CD4-positive, alpha-beta T cell treated with Interferon gamma for 1 hour (primary cell): Measurements from ENCODE around the gene CLSTN2.

Experiments used
- DNase-seq: peaks from one replicate; pipeline ENCODE4 v3.0.0-alpha.2; 2020

CLSTN2 gene

DNA sequence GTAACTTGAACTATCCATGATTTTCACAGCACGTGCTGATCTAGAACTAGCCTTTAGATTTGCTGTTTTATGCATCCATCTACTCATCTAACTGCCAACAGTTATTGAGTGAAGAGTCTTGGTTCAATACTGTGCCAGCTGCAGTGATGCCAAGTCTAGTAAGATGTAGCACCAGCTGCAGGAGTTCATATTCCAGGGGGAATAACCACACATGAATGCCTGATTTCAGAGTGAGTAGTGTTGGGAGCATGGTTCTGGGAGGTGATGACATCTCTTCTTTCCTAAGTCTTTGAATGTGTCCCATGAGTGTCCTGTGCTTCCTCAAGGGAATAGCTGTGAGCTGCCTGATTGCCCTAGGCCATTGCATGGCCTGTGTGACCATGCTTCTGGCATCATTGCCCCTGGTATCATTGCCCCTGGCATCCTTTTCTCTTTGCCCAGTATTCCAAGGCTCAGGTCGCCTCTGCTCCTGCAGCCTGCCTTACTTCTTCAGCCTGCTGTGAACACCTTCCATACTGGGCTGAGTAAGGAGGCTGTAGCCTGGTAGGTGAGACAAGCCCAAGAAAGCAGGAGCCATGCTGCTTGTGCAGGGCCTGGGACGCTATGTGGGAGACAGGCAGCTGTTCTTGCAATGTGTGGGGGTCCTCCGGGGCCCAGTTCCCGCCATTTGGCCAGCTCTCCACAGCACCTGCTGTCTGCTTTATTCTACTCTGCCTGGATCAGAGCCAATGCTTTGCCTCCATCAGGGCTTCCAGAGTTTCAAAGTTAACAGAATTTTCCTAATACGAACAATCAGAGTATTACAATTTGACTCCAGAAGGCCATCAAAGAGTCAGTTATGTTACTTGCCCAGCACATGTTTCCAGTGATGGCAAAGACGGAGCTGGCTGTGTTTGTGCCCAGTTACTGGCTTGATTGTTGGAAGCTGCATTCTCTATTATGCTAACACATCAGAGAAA lies 73.2 kb downstream of the CLSTN2 start:
- DNase-seq = no peak

DNA sequence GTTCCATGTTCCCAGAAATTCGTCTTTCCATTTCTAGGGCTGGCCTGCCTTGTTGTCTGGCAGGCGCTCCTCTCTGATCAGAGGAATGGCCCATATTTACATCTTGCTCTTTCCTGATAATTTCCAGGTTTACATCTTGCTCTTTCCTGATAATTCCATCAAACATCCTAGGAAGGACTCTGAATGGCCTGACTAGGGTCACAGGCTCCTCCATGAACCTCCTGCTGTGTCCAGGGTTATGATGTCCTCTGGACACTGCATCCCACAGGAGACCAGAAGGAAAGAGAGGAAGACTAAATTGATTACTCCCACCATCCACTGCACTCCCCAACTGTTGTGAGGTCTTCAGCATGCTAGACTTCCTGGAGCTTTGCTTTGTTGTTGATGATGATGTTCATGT lies 75.4 kb downstream of the CLSTN2 start:
- DNase-seq = no peak

GRCh38 chr3:140011086-140011485 lies 76.1 kb downstream of the CLSTN2 start:
- no peak for DNase-seq

GRCh38 chr3:140011611-140012277 lies 76.8 kb downstream of the CLSTN2 start:
- no peak for DNase-seq

- no peak for DNase-seq
These were observed 78.2 kb downstream of the CLSTN2 start for GRCh38 chr3:140013220-140013619.

- no peak for DNase-seq
These were observed 80.0 kb downstream of the CLSTN2 start for GRCh38 chr3:140014831-140015495.

- no peak for DNase-seq
These were observed 80.8 kb downstream of the CLSTN2 start for GRCh38 chr3:140015741-140016140.

DNA sequence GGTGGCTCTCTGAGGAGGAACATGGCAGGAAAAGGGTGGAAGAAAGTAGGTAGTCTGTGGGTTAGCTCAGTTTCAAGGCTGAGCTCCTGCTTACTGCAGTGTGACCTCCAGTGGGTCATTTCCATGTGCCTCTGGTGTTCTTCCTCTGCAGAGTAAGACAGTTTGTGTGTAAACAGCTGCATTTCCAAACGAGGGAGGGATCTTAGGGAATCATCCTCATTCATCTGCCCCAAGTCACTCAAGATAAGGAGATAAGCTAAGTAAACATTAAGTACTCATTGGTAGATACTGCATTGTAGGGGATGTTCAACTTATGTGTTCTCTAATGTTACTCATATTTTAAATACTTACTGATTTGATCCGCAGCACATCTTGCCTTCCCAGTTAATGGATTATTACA lies 83.6 kb downstream of the CLSTN2 start:
- no peak for DNase-seq

- no peak for DNase-seq
These were observed 85.0 kb downstream of the CLSTN2 start for GRCh38 chr3:140019946-140020345.

GRCh38 chr3:140020541-140020940 lies 85.6 kb downstream of the CLSTN2 start:
- DNase-seq = no peak

GRCh38 chr3:140021269-140021668 lies 86.3 kb downstream of the CLSTN2 start:
- DNase-seq = no peak

DNA sequence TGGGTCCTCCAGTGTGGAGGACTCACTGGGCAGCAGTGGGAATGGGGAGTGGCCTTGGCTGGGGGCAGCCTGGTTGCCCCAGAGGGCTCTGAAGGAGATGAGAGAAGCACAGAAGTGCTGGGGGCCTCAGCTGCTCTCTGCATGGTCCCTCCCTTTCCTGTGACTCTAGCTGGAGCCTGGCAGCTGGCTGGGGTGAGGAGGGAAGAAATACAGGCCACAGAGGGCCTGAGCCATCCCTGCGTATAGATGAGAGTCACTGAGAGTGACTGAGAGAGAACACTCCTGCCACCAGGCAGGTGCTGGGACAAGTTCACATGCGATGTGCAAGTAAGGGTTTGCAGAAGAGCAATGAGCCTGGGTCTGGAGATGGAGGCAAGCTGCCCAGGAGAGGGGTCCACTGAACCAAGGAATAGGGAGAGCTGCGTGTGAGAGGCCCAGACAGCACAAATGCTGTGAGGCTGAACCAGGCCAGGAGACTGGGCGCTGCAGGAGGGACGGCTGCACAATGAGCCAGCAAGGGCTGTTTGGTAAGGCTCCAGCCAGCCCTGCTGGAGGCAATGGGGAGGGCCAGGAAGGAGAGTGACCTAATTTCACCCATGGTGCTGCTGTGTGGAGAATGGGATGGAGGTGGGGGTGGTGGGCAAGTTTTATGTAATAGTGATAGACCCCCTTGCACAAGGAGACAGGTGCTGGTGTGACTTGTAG lies 87.2 kb downstream of the CLSTN2 start:
- no peak for DNase-seq

DNA sequence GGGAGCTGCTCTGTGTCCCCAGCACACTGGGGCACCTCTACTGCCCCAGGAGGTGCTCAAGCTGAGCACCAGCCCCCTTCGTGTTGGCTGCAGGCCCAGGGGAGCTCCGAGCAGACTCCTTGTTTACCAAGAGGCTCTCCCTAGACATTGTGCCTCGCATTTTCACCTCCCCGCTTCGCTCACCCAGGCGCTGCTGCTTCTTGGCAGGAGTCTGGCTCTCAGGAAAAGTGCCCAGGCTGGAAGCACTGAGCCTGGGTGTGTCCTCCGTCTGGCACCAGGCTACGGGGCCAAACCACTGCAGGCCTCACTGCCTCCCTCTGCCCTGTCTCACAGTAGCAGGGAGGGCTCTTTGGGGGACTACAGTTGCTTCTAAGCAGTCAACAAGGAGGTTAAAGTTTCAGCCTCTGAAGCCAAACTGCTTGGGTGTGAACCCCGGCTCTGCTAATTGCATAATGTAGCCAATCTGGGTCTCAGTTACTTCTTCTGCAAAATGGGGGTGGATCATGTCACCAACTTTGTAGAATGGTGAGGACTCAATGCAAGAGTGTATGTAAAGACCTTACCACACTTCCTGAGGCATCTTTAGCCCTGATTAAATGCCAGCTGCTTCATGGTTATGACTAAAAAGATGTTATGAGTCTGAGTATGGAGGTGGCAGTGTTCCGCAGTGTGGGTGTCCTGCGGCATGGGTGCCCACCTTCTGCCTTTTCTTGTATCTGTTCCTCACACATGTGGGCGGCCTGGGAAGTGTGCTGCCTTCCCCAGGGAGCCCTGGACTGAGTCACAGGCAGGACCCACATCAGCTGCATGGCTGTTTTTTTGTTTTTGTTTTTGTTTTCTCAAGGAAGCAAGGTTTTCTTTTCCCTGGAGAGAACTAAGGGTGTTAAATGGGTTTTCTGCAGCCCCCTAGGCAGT lies 88.9 kb downstream of the CLSTN2 start:
- no peak for DNase-seq

DNA sequence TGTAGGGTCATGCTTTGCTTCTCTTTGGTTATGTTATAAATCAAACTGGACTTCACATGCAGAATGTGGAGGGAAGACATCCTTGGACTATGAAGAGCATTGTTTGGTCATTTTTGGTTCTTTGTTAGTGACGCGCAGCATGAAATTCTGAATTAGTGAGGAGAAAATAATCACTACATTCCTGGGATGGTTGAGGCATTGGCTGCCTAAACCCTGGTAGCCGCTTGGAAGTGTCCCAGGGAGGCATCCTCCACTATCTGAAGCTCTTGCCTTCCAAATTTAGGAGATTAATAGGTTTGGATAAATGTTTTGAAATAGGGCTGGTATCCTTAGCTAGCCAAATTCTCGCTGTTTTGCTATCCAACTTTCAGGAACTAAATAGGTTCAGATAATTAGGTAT lies 96.2 kb downstream of the CLSTN2 start:
- no peak for DNase-seq

- no peak for DNase-seq
These were observed 99.1 kb downstream of the CLSTN2 start for GRCh38 chr3:140034058-140034457.

DNA sequence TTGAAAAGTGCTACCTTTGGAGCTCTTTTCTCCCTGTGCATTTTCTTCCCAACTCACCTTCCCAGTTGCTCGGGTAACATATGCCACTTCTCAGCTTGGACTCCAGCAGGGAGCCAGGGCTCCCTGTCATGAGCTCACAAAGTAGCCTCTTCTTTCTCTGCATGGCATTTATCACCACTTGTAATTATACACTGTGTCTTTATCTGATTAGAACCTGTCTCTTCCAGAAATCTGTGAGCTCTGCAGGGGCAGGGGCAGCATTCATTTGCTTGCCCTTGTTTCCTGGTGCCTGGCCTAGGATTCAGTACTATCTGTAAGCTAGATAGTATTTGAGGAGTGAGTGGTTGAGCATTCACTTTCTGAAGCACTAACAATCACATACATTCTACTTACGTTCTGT lies 100.9 kb downstream of the CLSTN2 start:
- DNase-seq = no peak

DNA sequence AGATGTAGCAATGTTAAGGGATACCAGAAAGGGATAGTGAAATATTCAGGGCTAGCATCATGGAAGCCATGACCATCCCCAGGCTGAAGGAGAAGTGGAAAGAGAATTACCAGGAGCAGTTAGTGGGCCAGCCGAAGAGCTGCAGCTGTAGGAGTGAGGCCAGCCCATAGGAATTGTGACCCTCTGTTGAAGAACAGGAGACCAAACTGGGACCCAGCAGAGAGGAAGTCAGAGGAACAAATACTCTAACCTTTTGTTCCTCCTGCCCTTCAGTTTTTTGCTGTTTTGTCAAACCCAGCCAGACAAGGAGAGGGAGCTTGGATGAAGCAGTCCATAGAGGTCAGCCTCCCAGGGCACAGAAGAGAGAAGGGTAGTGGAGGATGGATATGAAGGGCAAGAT lies 115.4 kb downstream of the CLSTN2 start:
- DNase-seq = no peak

DNA sequence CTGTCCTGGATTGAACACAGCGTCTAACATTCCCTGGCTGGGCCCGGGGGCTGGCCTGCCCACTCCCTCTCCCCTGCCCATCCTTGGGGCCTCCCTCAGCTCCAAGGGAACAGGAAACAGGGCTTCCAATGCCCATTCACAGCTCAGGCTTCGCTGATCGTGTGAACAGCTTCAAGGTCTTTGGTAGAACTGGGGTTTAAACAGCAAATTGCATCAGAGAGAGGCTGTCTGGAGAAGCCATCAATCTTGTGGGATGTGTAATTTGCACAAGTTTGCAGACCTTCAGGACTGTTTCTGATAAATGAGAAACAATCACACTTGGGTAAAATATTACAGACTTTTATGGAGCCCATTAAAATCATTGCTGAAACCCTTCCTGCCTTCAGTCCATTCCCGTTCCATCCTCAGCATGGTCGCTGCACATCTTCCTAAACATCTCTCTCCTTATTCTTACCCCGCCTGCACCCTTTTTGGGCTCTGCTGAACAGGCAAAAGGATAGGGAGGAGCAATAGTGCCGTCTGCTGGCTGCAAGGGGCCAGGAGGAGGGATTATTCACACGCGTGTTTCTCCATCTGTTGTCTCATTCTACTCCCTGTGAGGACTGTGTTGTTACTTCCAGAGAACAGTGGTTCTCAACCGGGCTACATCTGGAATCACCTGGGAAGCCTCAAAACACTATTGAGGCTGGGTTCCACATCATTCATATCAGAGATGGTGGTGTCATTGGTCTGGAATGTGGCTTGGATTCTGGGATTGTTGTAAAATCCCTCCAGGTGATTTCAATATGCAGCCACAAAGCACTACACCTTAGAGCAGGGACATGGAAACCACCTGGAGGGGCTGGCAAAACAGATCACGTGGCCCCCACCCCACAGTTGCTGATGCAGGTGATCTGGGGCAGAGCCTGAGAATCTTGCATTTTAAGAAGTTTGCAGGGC lies 116.3 kb downstream of the CLSTN2 start:
- no peak for DNase-seq

- DNase-seq = no peak
These were observed 118.1 kb downstream of the CLSTN2 start for GRCh38 chr3:140052771-140053702.

- DNase-seq = no peak
These were observed 118.8 kb downstream of the CLSTN2 start for GRCh38 chr3:140053794-140054193.
